GM12878 (cell line): ENCODE data around the gene KRT73. TPM values are rescaled to one million over a fixed set of nuclear protein-coding genes. Genes with fewer than 3 reads are reported as not detected.

Source experiments
- ATAC-seq: fragments of 200-7000 bp; cut with Tn5 transposase; 3 replicates; pipeline ENCODE4 v1.9.1; 2020; ENCODE audit warnings: mild to moderate bottlenecking, moderate library complexity
- BruUV-seq: library from RNA; stranded (reverse); fragments of 400-500 nt; replicated peaks from 2 replicates; lab custom pipeline; 2021; lab: Mats Ljungman, UMichigan
- CTCF ChIA-PET: fragments of 300-600 bp; sonication (Branson Sonifier 250); formaldehyde crosslinking; extraction: SDS; loops from one replicate; lab custom pipeline; 2021; ENCODE audit warnings: inconsistent platforms; lab: Yijun Ruan, JAX
- POLR2A ChIA-PET: fragments of 350-600 bp; formaldehyde crosslinking; extraction: SDS; loops from one replicate; lab custom pipeline; 2021; ENCODE audit warnings: inconsistent platforms; lab: Charles Lee
- RAD21 ChIA-PET: fragments of 300-600 bp; sonication (Branson Sonifier 250); formaldehyde crosslinking; loops from one replicate; lab custom pipeline; 2023; ENCODE audit warnings: antibody characterized with exemption; ENCODE audit not compliant: unreplicated experiment; lab: Charles Lee
- SMC1A ChIA-PET: fragments of 300-600 bp; sonication (Branson Sonifier 250); formaldehyde crosslinking; loops from one replicate; lab custom pipeline; 2023; ENCODE audit not compliant: unreplicated experiment, uncharacterized antibody; lab: Charles Lee
- DNase-seq: peaks from one replicate; pipeline ENCODE4 v3.0.0-alpha.2; 2011; ENCODE audit warnings: low read depth, low spot score
- FAIRE-seq: peaks from 3 replicates; lab custom pipeline; 2011; peaks lifted over from hg19 to GRCh38; lab: Jason Lieb, UNC
- H2AFZ ChIP-seq: 2 replicates; pipeline ENCODE4 v1.6.0; 2011; ENCODE audit warnings: low read depth, low read length, control low read depth; ENCODE audit not compliant: control insufficient read depth
- H3K27ac ChIP-seq: 2 replicates; pipeline ENCODE4 v1.5.1; 2011; ENCODE audit warnings: control low read depth; ENCODE audit not compliant: control insufficient read depth, insufficient read depth
- H3K27me3 ChIP-seq, 2 experiments: replicated peaks in 1 of 2; 2 replicates each; pipeline versions ENCODE4 v1.6.0 to v1.6.1; 2011; ENCODE audit warnings: low read length in 1 of 2; ENCODE audit not compliant: control insufficient read depth in 2 of 2, insufficient read depth in 2 of 2
- H3K36me3 ChIP-seq, 2 experiments: 2 replicates each; pipeline ENCODE4 v1.5.1; 2011; ENCODE audit warnings: low read length in 1 of 2; ENCODE audit not compliant: control insufficient read depth in 2 of 2, insufficient read depth in 2 of 2
- H3K4me1 ChIP-seq: 2 replicates; pipeline ENCODE4 v1.6.1; 2011; ENCODE audit warnings: mild to moderate bottlenecking, low read length, moderate library complexity, mixed read lengths; ENCODE audit not compliant: control insufficient read depth, insufficient read depth
- H3K4me2 ChIP-seq: 2 replicates; pipeline ENCODE4 v1.6.0; 2011; ENCODE audit warnings: control low read depth; ENCODE audit not compliant: control insufficient read depth, insufficient read depth
- H3K4me3 ChIP-seq: fragments of 200-600 bp; sonication (generic); 2 replicates; pipeline ENCODE4 v1.5.1; 2016
- H3K79me2 ChIP-seq: 2 replicates; pipeline ENCODE4 v1.6.0; 2011; ENCODE audit warnings: low read length; ENCODE audit not compliant: control insufficient read depth, insufficient read depth
- H3K9ac ChIP-seq: 2 replicates; pipeline ENCODE4 v1.8.0; 2011; ENCODE audit warnings: low read length, control low read depth, mixed read lengths; ENCODE audit not compliant: control insufficient read depth, insufficient read depth
- H3K9me3 ChIP-seq: replicated peaks from 3 replicates; pipeline ENCODE4 v1.5.1; 2011; ENCODE audit warnings: mild to moderate bottlenecking, low read length; ENCODE audit not compliant: control insufficient read depth, insufficient read depth
- H4K20me1 ChIP-seq: 2 replicates; pipeline ENCODE4 v1.6.0; 2011; ENCODE audit not compliant: control insufficient read depth, insufficient read depth
- ASH2L ChIP-seq: fragments of 300-600, 200-600 bp; sonication (generic); IDR thresholded peaks from 2 replicates; pipeline ENCODE4 v1.6.1; 2017; ENCODE audit warnings: low read depth, mild to moderate bottlenecking, borderline replicate concordance
- CREB1 ChIP-seq: IDR thresholded peaks from 2 replicates; pipeline ENCODE4 v1.6.1; 2012; ENCODE audit warnings: low read depth, mild to moderate bottlenecking, inconsistent platforms
- CREM ChIP-seq: IDR thresholded peaks from 2 replicates; pipeline ENCODE4 v1.6.1; 2014; ENCODE audit warnings: antibody characterized with exemption, low read depth
- CUX1 ChIP-seq: IDR thresholded peaks from 2 replicates; pipeline ENCODE4 v1.6.1; 2012; ENCODE audit warnings: improper control_type of control experiment, low read depth, low read length; ENCODE audit not compliant: insufficient replicate concordance
- EZH2 ChIP-seq: IDR thresholded peaks from 2 replicates; pipeline ENCODE4 v1.6.1; 2012; ENCODE audit warnings: low read depth, mild to moderate bottlenecking, control low read depth, inconsistent platforms, low read length, borderline replicate concordance; ENCODE audit not compliant: control insufficient read depth
- HDAC6 ChIP-seq: fragments of 200-600 bp; sonication (generic); IDR thresholded peaks from one replicate; pipeline ENCODE4 v1.8.0; 2017; ENCODE audit warnings: antibody characterized with exemption; ENCODE audit not compliant: unreplicated experiment
- MYC ChIP-seq: IDR thresholded peaks from 2 replicates; pipeline ENCODE4 v1.6.1; 2011; ENCODE audit warnings: mild to moderate bottlenecking, low read length, moderate library complexity, inconsistent platforms; ENCODE audit not compliant: insufficient read depth, insufficient replicate concordance, insufficient read length, severe bottlenecking
- PAX5 ChIP-seq: IDR thresholded peaks from 2 replicates; pipeline ENCODE4 v1.6.1; 2011; ENCODE audit warnings: low read depth, low read length, borderline replicate concordance
- RAD21 ChIP-seq: IDR thresholded peaks from 2 replicates; pipeline ENCODE4 v1.6.1; 2011; ENCODE audit warnings: mild to moderate bottlenecking, low read depth, low read length, moderate library complexity; ENCODE audit not compliant: insufficient read depth
- RB1 ChIP-seq: fragments of 450-650 bp; formaldehyde crosslinking; IDR thresholded peaks from 2 replicates; pipeline ENCODE4 v1.6.1; 2017; ENCODE audit warnings: mild to moderate bottlenecking, borderline replicate concordance
- RBBP5 ChIP-seq: fragments of 200-600 bp; sonication (generic); conservative IDR thresholded peaks from 2 replicates; pipeline ENCODE4 v1.6.1; 2016
- SMAD1 ChIP-seq: fragments of 450-650 bp; IDR thresholded peaks from 2 replicates; pipeline ENCODE4 v1.6.1; 2018; ENCODE audit warnings: mild to moderate bottlenecking, low read depth; ENCODE audit not compliant: partially characterized antibody
- SREBF2 ChIP-seq: IDR thresholded peaks from 2 replicates; pipeline ENCODE4 v1.6.1; 2012; ENCODE audit warnings: mild to moderate bottlenecking, low read length
- TAF1 ChIP-seq: IDR thresholded peaks from 2 replicates; pipeline ENCODE4 v1.6.1; 2011; ENCODE audit warnings: mild to moderate bottlenecking, low read depth, low read length, borderline replicate concordance
- TBL1XR1 ChIP-seq: IDR thresholded peaks from 2 replicates; pipeline ENCODE4 v1.6.1; 2012; ENCODE audit warnings: low read depth, low read length, improper control_type of control experiment
- TCF12 ChIP-seq: IDR thresholded peaks from 2 replicates; pipeline ENCODE4 v1.6.1; 2011; ENCODE audit warnings: low read depth, mild to moderate bottlenecking, low read length
- YBX1 ChIP-seq: fragments of 450-650 bp; IDR thresholded peaks from 2 replicates; pipeline ENCODE4 v1.6.1; 2016; ENCODE audit warnings: antibody characterized with exemption
- WGBS: methylation state at CpG from one replicate; pipeline ENCODE4 v1.1.6; 2016; ENCODE audit warnings: low lambda C conversion rate; ENCODE audit not compliant: insufficient replicate concordance, insufficient coverage; ENCODE audit errors: missing lambda C conversion rate; 5-methylcytosine and 5-hydroxymethylcytosine counted together
- in situ Hi-C: fragments of 300-500 bp; cut with MboI; formaldehyde crosslinking; loops from 9 replicates; pipeline ENCODE4 v1.14.3; 2018; ENCODE audit warnings: mixed read lengths
- intact Hi-C: fragments of 100-400 bp; cut with micrococcal nuclease; formaldehyde crosslinking; loops from one replicate; pipeline ENCODE4 v1.14.2; 2022; ENCODE audit not compliant: unreplicated experiment
- polyA plus RNA-seq, 11 experiments: library from polyadenylated mRNA; depleted of rRNA in 4 of 11; unstranded in 6 of 11; stranded (reverse) in 5 of 11; fragments of >200 nt; fragmentation: Nextera tagmentation in 4 of 11; fragmentation: Illumina TruSeq in 1 of 11; extraction: Ambion mirVana in 4 of 11; extraction: Trizol in 1 of 11; gene quantifications; 1 replicate in 1 of 11; 2 replicates in 10 of 11; pipeline versions ENCODE4 v1.2.1 to v1.2.3, GENCODE V29; 2011 to 2016; ENCODE audit warnings: inconsistent platforms in 2 of 11, missing spikeins in 2 of 11, low read depth in 1 of 11
- total RNA-seq, 4 experiments: library from RNA; depleted of rRNA in 3 of 4; stranded (reverse); fragments of >200 nt in 3 of 4; fragmentation: Illumina TruSeq in 1 of 4; extraction: Trizol in 1 of 4; gene quantifications; 2 replicates each; pipeline versions ENCODE4 v1.2.1 to v1.2.3, GENCODE V29; 2013 to 2021

Gene KRT73
- total and polyA plus RNA-seq, 10 of the 15 experiments (the other 5 are each of a cell fraction or from before 2014, with no cell fraction given) = not detected

GRCh38 chr12:52617403-52617785, 965 bp downstream of the KRT73 start:
- no peak for TF ChIP-seq ASH2L
- no peak for TF ChIP-seq MYC
- TF ChIP-seq SMAD1 = no peak
- no peak for TF ChIP-seq PAX5
- TF ChIP-seq CUX1 = no peak
- TF ChIP-seq RB1 = no peak
- no peak for TF ChIP-seq RAD21
- TF ChIP-seq CREB1 = no peak
- TF ChIP-seq CREM = no peak
- TF ChIP-seq TBL1XR1 = no peak
- TF ChIP-seq HDAC6 = no peak
- no peak for TF ChIP-seq RBBP5
- TF ChIP-seq TAF1 = no peak
- TF ChIP-seq YBX1 = no peak
- no peak for TF ChIP-seq TCF12
- TF ChIP-seq SREBF2 = no peak
- no peak for TF ChIP-seq EZH2
- Histone ChIP-seq H3K27ac (no peak overlapping the region), H3K36me3 (no peaks in the 10 kb centered on the region), H3K4me1 (no peaks in the 10 kb centered on the region), H3K4me2 (no peak overlapping the region), H3K79me2 (no peaks in the 10 kb centered on the region), H2AFZ (no peak overlapping the region), H3K4me3 (no peak overlapping the region), H4K20me1 (no peaks in the 10 kb centered on the region), H3K9ac (no peak overlapping the region), H3K9me3 (no peaks in the 10 kb centered on the region), H3K27me3 (peaks cover 0 to 3% of the 10 kb centered on the region in 2 experiments; a peak in 3 of 4 replicates)
- ChIA-PET POLR2A (no interaction called here), CTCF (no interaction called here), RAD21 (no interaction called here), SMC1A (interaction anchor here (0.6 kb wide), 1 partner anchor 268 kb away, joined by 3 read pairs; no protein-coding TSS in a partner anchor)
- ATAC-seq = no peak
- no peak for FAIRE-seq
- in situ Hi-C loops = no loop called here
- 2% methylated on average over 6 of the region's 7 CpGs for WGBS
- DNase-seq = no peak
- no TSS peak for BruUV-seq
- intact Hi-C loops = no loop called here
